ENCODE measurements around the gene SLC9A9.

GRCh38 chr3:143810166-143810952, 37.9 kb downstream of the SLC9A9 start:
- TF ChIP-seq CTCF (conservative IDR thresholded peaks at IDR 0.05 in 1 of 2, IDR thresholded peaks at IDR 0.05 in 1 of 2; ENCODE audit: low read depth in 1 of 2, low read length in 2 of 2) (no peak), EZH2 (IDR thresholded peaks at IDR 0.05; ENCODE audit: low read length, missing control alignments) (no peak)

All from fibroblast of lung (primary cell).